Heart left ventricle (tissue), 13 donors: ENCODE results near the gene SIL1.

Experiments
- POLR2A ChIP-seq, 2 donors: fragments of 450-650 bp; IDR thresholded peaks; one replicate each; pipeline ENCODE4 v1.6.1; 2017; ENCODE audit warnings: antibody characterized with exemption in 2 of 2, mild to moderate bottlenecking in 2 of 2, moderate library complexity in 2 of 2
- TF ChIP-seq, protein P1 (sequence below), 12 donors: fragments of 200-600 bp; sonication (generic) in 4 of 12; IDR thresholded peaks; one replicate each; pipeline versions ENCODE4 v1.5.0 to v1.8.0; 2018 to 2022; ENCODE audit warnings: antibody characterized with exemption in 12 of 12, mild to moderate bottlenecking in 5 of 12
- donor health status: ischemic (EF 13 %, LVEDD 7.1; RV severe dilation, severe dysfunction).
- donor health status: DM: no; HTN: yes; CAD: no.
- donor health status: DM: no; HTN: no; CAD: no.
- donor health status: ischemic (EF 25% LVEDD 6.9; RV normal size, moderate dysfunction).
- donor health status: ischemic (EF 25% LVEDD 5.7; RV mildly dilated, moderate dysfunction).
- donor health status: ischemic (EF 35%, LVEDD 5.7; RV mildly dilated, moderate dysfunction).
- donor health status: nonischemic (EF 11% LVEDD 7.7; RV severe dilation, severe dysfunction).
- donor health status: DM: yes; HTN: yes; CAD: no.
- donor health status: PGD.
- donor health status: ischemic (EF 29% LVEDD 5.4; RV normal size, mild dysfunction).
- donor health status: nonischemic (EF 23%, LVEDD 6.1; RV moderate dilation, normal function).

DNA sequence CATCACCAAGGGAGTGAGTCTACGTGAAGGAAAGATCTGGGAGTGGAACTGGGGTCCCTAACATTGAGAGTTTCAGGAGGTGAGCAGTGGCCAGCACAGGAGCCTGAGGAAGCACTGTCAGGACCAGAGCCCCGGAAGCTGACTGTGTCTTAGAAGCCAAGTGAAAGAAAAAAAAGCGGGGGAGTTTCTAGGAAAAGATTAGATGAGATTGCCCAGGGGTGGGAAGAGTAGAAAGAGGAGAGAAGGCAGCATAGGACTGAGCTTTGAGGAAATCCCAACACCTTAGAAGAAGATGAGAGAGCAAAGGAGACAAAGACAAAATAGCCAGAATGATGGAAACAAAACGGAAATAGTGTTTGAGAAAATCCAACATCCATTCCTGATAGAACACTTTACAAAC lies 286.1 kb downstream of the SIL1 start:
- TF ChIP-seq, protein P1, sequence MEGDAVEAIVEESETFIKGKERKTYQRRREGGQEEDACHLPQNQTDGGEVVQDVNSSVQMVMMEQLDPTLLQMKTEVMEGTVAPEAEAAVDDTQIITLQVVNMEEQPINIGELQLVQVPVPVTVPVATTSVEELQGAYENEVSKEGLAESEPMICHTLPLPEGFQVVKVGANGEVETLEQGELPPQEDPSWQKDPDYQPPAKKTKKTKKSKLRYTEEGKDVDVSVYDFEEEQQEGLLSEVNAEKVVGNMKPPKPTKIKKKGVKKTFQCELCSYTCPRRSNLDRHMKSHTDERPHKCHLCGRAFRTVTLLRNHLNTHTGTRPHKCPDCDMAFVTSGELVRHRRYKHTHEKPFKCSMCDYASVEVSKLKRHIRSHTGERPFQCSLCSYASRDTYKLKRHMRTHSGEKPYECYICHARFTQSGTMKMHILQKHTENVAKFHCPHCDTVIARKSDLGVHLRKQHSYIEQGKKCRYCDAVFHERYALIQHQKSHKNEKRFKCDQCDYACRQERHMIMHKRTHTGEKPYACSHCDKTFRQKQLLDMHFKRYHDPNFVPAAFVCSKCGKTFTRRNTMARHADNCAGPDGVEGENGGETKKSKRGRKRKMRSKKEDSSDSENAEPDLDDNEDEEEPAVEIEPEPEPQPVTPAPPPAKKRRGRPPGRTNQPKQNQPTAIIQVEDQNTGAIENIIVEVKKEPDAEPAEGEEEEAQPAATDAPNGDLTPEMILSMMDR (IDR thresholded peaks at IDR 0.05): no peak
- no peak for TF ChIP-seq POLR2A (IDR thresholded peaks at IDR 0.05)
